H9 (cell line): ENCODE data around the gene CBFA2T2. TPM values are rescaled to one million over a fixed set of nuclear protein-coding genes. Genes with fewer than 3 reads are reported as not detected.

Experiments used
- DNase-seq: peaks from one replicate; pipeline ENCODE4 v3.0.0-alpha.2; 2017
- H2AFZ ChIP-seq: one replicate; pipeline ENCODE4 v1.6.1; 2013; ENCODE audit warnings: mild to moderate bottlenecking, low read length, control low read depth, moderate library complexity
- H2AK5ac ChIP-seq: 2 replicates; pipeline ENCODE4 v1.6.1; 2013; ENCODE audit warnings: low read length, control low read depth, mixed read lengths; ENCODE audit not compliant: insufficient read length
- H2BK120ac ChIP-seq: one replicate; pipeline ENCODE4 v1.6.1; 2013; ENCODE audit warnings: low read depth, mild to moderate bottlenecking, low read length, control low read depth, inconsistent platforms; ENCODE audit not compliant: poor library complexity, severe bottlenecking
- H2BK12ac ChIP-seq: 2 replicates; pipeline ENCODE4 v1.6.1; 2013; ENCODE audit warnings: low read length, control low read depth, mixed read lengths, low read depth; ENCODE audit not compliant: insufficient read length
- H2BK15ac ChIP-seq: 2 replicates; pipeline ENCODE4 v1.6.1; 2013; ENCODE audit warnings: low read depth, low read length, control low read depth
- H2BK20ac ChIP-seq: one replicate; pipeline ENCODE4 v1.6.1; 2013; ENCODE audit warnings: low read depth, mild to moderate bottlenecking, low read length, control low read depth, inconsistent platforms; ENCODE audit not compliant: poor library complexity, severe bottlenecking
- H2BK5ac ChIP-seq: 2 replicates; pipeline ENCODE4 v1.6.1; 2013; ENCODE audit warnings: low read length, control low read depth, mixed read lengths; ENCODE audit not compliant: insufficient read length
- H3K14ac ChIP-seq: 2 replicates; pipeline ENCODE4 v1.6.1; 2013; ENCODE audit warnings: low read length, control low read depth; ENCODE audit not compliant: insufficient read depth
- H3K18ac ChIP-seq: 2 replicates; pipeline ENCODE4 v1.6.1; 2013; ENCODE audit warnings: low read depth, mild to moderate bottlenecking, mixed read lengths, low read length, control low read depth; ENCODE audit not compliant: insufficient read length
- H3K23ac ChIP-seq: 2 replicates; pipeline ENCODE4 v1.6.1; 2013; ENCODE audit warnings: low read length, control low read depth, mixed read lengths, low read depth; ENCODE audit not compliant: insufficient read length
- H3K23me2 ChIP-seq: 2 replicates; pipeline ENCODE4 v1.6.1; 2013; ENCODE audit warnings: low read depth, mild to moderate bottlenecking, mixed read lengths, low read length, control low read depth; ENCODE audit not compliant: insufficient read length, poor library complexity, severe bottlenecking
- H3K27ac ChIP-seq: 2 replicates; pipeline ENCODE4 v1.5.1; 2013; ENCODE audit warnings: low read length, control low read depth, mixed read lengths, low read depth; ENCODE audit not compliant: insufficient read length
- H3K27me3 ChIP-seq: 2 replicates; pipeline ENCODE4 v1.6.1; 2013; ENCODE audit warnings: low read length, control low read depth, inconsistent platforms; ENCODE audit not compliant: insufficient read depth
- H3K4ac ChIP-seq: 2 replicates; pipeline ENCODE4 v1.6.1; 2013; ENCODE audit warnings: low read depth, mild to moderate bottlenecking, control low read depth, inconsistent platforms, low read length, moderate library complexity
- H3K4me1 ChIP-seq: 2 replicates; pipeline ENCODE4 v1.6.1; 2013; ENCODE audit warnings: low read length, control low read depth, inconsistent platforms; ENCODE audit not compliant: insufficient read depth
- H3K4me2 ChIP-seq: 2 replicates; pipeline ENCODE4 v1.6.1; 2013; ENCODE audit warnings: low read length, control low read depth, mixed read lengths; ENCODE audit not compliant: insufficient read length, insufficient read depth
- H3K56ac ChIP-seq: 2 replicates; pipeline ENCODE4 v1.6.1; 2013; ENCODE audit warnings: low read depth, mild to moderate bottlenecking, mixed read lengths, low read length, control low read depth; ENCODE audit not compliant: insufficient read length
- H3K79me1 ChIP-seq: 2 replicates; pipeline ENCODE4 v1.6.1; 2013; ENCODE audit warnings: low read depth, mild to moderate bottlenecking, moderate library complexity, low read length, control low read depth, inconsistent platforms; ENCODE audit not compliant: insufficient read depth, poor library complexity, severe bottlenecking
- H3K79me2 ChIP-seq: 2 replicates; pipeline ENCODE4 v1.6.1; 2013; ENCODE audit warnings: low read length, control low read depth, inconsistent platforms; ENCODE audit not compliant: insufficient read depth
- H3K9ac ChIP-seq: 2 replicates; pipeline ENCODE4 v1.6.1; 2013; ENCODE audit warnings: low read length, control low read depth, mixed read lengths; ENCODE audit not compliant: insufficient read length; ENCODE audit errors: extremely low read depth
- H3K9me3 ChIP-seq: one replicate; pipeline ENCODE4 v1.6.1; 2013; ENCODE audit warnings: low read depth, low read length, inconsistent platforms; ENCODE audit not compliant: control insufficient read depth
- H3T11ph ChIP-seq: one replicate; pipeline ENCODE4 v1.6.1; 2013; ENCODE audit warnings: mild to moderate bottlenecking, low read length, control low read depth, inconsistent platforms
- H4K20me1 ChIP-seq: one replicate; pipeline ENCODE4 v1.6.1; 2013; ENCODE audit not compliant: control insufficient read depth, insufficient read length, insufficient read depth
- H4K5ac ChIP-seq: 2 replicates; pipeline ENCODE4 v1.6.1; 2013; ENCODE audit warnings: low read depth, mild to moderate bottlenecking, mixed read lengths, low read length, control low read depth; ENCODE audit not compliant: insufficient read length
- H4K8ac ChIP-seq: replicated peaks from 2 replicates; pipeline ENCODE4 v1.6.1; 2013; ENCODE audit warnings: low read length, control low read depth, mixed read lengths, low read depth; ENCODE audit not compliant: insufficient read length
- H4K91ac ChIP-seq: 2 replicates; pipeline ENCODE4 v1.6.1; 2013; ENCODE audit warnings: low read depth, mild to moderate bottlenecking, moderate library complexity, mixed read lengths, low read length, control low read depth; ENCODE audit not compliant: insufficient read length
- H3K27ac Mint-ChIP-seq, 3 experiments: 2 replicates in 2 of 3; 3 replicates in 1 of 3; pipeline ENCODE4 v1.8.0; 2020 to 2021; ENCODE audit warnings: mixed read lengths in 3 of 3, mild to moderate bottlenecking in 1 of 3, moderate library complexity in 1 of 3
- H3K27me3 Mint-ChIP-seq: 2 replicates; pipeline ENCODE4 v1.8.0; 2021; ENCODE audit warnings: low read depth, mild to moderate bottlenecking, moderate library complexity, mixed read lengths
- H3K36me3 Mint-ChIP-seq, 3 experiments: 2 replicates in 2 of 3; 3 replicates in 1 of 3; pipeline ENCODE4 v1.8.0; 2020 to 2021; ENCODE audit warnings: low read depth in 3 of 3, mixed read lengths in 3 of 3; ENCODE audit not compliant: insufficient read depth in 1 of 3
- H3K4me1 Mint-ChIP-seq, 2 experiments: 2 replicates each; pipeline ENCODE4 v1.8.0; 2020; ENCODE audit warnings: mixed read lengths in 2 of 2
- H3K4me3 Mint-ChIP-seq, 2 experiments: 2 replicates in 1 of 2; 3 replicates in 1 of 2; pipeline ENCODE4 v1.8.0; 2020 to 2021; ENCODE audit warnings: mild to moderate bottlenecking in 2 of 2, mixed read lengths in 2 of 2, moderate library complexity in 1 of 2
- H3K9me3 Mint-ChIP-seq, 2 experiments: 2 replicates in 1 of 2; 3 replicates in 1 of 2; pipeline ENCODE4 v1.8.0; 2020; ENCODE audit warnings: mild to moderate bottlenecking in 2 of 2, mixed read lengths in 2 of 2, moderate library complexity in 1 of 2
- WGBS: extraction: QIAGEN DNeasy Blood & Tissue Kit; methylation state at CpG from one replicate; pipeline ENCODE4 v1.1.7; 2013; ENCODE audit warnings: missing lambda C conversion rate, low lambda C conversion rate, mixed read lengths; ENCODE audit not compliant: insufficient read length; ENCODE audit errors: extremely low coverage; 5-methylcytosine and 5-hydroxymethylcytosine counted together
- total RNA-seq: library from RNA; stranded (reverse); gene quantifications from 2 replicates; pipeline ENCODE4 v1.2.1, GENCODE V29; 2021
- TF ChIP-seq, protein P1 (sequence below): fragments of 200-600 bp; sonication (generic); conservative IDR thresholded peaks from 3 replicates; pipeline ENCODE4 v1.8.0; 2021; ENCODE audit warnings: antibody characterized with exemption, mild to moderate bottlenecking

Gene CBFA2T2
- total RNA-seq, 1 experiment from 2014 or later: 11.2 TPM

DNA sequence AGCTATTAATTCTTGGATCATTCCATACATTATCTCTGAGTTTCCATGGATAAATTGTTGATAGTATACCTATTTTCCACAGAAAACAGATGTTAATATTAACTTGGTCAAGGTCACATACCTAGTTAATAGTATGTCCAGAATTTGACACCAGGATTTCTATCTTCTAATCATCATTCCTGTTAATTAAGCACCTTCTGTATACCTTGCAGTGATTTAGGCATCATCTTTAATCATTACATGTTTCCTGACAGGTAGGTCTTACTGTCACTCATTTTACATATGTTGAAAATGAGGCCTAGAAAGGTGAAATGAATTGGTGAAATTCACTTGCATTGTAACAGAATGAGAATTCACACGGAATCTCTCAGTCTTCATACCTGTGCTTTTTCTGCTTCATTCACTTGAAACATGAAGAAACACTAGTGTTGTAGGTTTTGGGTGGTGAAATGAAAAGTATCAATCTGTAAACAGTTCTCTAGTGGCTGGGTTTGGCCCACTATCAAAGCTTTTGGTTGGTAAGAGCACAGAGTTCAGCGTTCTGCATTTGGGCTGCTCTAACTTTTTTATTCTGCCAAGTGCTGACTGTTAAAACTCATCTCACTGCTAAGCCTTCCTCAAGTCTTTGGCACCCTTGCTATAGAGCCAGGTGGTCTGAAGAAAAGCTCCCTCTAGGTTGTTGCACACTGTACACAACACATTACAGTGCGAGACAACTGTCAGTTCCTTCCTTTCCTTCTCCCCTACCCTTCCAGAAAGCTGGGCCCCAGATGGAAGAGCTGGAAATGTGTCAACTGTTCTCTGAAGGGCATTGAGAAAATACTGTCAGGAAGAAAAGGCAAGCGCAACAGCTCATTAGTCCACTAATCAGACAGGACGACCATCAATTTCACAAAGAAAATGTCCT is 114.4 kb downstream of the CBFA2T2 start:
- no peak overlapping the region for H2AFZ ChIP-seq
- H2BK15ac ChIP-seq: no peak overlapping the region
- TF ChIP-seq, protein P1, sequence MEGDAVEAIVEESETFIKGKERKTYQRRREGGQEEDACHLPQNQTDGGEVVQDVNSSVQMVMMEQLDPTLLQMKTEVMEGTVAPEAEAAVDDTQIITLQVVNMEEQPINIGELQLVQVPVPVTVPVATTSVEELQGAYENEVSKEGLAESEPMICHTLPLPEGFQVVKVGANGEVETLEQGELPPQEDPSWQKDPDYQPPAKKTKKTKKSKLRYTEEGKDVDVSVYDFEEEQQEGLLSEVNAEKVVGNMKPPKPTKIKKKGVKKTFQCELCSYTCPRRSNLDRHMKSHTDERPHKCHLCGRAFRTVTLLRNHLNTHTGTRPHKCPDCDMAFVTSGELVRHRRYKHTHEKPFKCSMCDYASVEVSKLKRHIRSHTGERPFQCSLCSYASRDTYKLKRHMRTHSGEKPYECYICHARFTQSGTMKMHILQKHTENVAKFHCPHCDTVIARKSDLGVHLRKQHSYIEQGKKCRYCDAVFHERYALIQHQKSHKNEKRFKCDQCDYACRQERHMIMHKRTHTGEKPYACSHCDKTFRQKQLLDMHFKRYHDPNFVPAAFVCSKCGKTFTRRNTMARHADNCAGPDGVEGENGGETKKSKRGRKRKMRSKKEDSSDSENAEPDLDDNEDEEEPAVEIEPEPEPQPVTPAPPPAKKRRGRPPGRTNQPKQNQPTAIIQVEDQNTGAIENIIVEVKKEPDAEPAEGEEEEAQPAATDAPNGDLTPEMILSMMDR: no peak
- H3K9me3 ChIP-seq: no peaks in the 10 kb centered on the region
- no peak overlapping the region for H3K56ac ChIP-seq
- no peak overlapping the region for H3K4me3 Mint-ChIP-seq
- H3K27ac ChIP-seq: no peak overlapping the region
- peak overlapping the region in 1 of 3 experiments; percentile 7; a peak in 1 of 7 replicates for H3K27ac Mint-ChIP-seq
- H2AK5ac ChIP-seq: no peak overlapping the region
- DNase-seq: no peak
- no peaks in the 10 kb centered on the region for H3K4me1 Mint-ChIP-seq
- H3K14ac ChIP-seq: no peak overlapping the region
- H3K79me1 ChIP-seq: no peaks in the 10 kb centered on the region
- peaks cover 0 to 7% (median 2%) of the 10 kb centered on the region in 3 experiments; a peak in 3 of 7 replicates for H3K36me3 Mint-ChIP-seq
- H3K23me2 ChIP-seq: no peaks in the 10 kb centered on the region
- H3K9ac ChIP-seq: no peak overlapping the region
- no peak overlapping the region for H2BK20ac ChIP-seq
- no peak overlapping the region for H4K8ac ChIP-seq
- WGBS: no CpG with 5 or more reads among the region's 5 CpGs
- no peak overlapping the region for H4K5ac ChIP-seq
- no peaks in the 10 kb centered on the region for H3K79me2 ChIP-seq
- no peaks in the 10 kb centered on the region for H3K27me3 Mint-ChIP-seq
- H3K23ac ChIP-seq: no peak overlapping the region
- H4K91ac ChIP-seq: no peak overlapping the region
- no peak overlapping the region for H3T11ph ChIP-seq
- no peaks in the 10 kb centered on the region for H3K27me3 ChIP-seq
- H2BK12ac ChIP-seq: no peak overlapping the region
- no peaks in the 10 kb centered on the region for H3K9me3 Mint-ChIP-seq
- no peak overlapping the region for H2BK5ac ChIP-seq
- H4K20me1 ChIP-seq: no peaks in the 10 kb centered on the region
- H3K4me2 ChIP-seq: no peak overlapping the region
- H3K4ac ChIP-seq: no peak overlapping the region
- H3K18ac ChIP-seq: no peak overlapping the region
- H3K4me1 ChIP-seq: no peaks in the 10 kb centered on the region
- no peak overlapping the region for H2BK120ac ChIP-seq
